WI38 (cell line): ENCODE measurements around the gene PLXNA1.

Experiments used
- H3K4me3 ChIP-seq: 2 replicates; pipeline ENCODE4 v1.5.1; 2011; ENCODE audit warnings: low read depth, mild to moderate bottlenecking, control low read depth, low read length
- TF ChIP-seq, protein P1 (sequence below): IDR thresholded peaks from 2 replicates; pipeline ENCODE4 v1.5.1; 2012; ENCODE audit warnings: low read depth, mild to moderate bottlenecking, control low read depth, low read length

The PLXNA1 gene

DNA sequence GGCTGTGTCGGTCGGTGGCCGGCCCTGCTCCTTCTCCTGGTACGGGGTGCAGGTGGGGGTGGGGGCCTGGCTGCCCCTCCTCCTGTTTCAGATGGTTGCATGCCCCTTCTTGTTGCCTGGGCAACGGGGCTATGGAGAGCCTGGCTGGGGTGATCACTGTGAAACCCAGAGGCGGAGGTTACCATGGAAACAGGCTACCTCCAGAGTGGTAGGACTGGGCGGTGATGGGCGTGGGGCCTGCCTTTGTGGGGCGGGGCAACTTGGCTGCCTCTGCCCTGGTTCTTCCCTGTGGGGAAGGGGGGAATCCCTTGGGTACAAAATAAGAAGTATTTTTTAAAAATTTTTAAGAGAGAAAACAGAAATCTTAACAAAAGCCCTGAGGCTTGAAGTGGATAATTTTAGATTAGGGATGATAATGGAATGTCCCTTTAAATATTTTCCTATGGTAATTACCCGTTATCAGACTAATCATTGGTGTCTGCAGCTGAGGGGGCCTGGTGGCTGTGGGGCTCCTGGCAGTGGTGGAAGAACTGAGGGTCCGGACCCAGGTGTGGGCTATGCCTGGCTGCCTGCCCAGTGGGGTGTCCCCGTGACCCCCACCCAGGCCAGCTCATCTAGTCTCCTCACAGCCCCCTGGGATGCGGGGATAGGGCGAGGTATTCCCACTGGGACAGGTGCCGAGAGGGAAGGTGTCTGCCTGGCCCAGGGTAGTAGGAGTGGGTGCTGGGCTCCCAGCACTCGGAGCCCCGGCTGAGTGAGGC is 32.5 kb downstream of the PLXNA1 start:
- TF ChIP-seq, protein P1, sequence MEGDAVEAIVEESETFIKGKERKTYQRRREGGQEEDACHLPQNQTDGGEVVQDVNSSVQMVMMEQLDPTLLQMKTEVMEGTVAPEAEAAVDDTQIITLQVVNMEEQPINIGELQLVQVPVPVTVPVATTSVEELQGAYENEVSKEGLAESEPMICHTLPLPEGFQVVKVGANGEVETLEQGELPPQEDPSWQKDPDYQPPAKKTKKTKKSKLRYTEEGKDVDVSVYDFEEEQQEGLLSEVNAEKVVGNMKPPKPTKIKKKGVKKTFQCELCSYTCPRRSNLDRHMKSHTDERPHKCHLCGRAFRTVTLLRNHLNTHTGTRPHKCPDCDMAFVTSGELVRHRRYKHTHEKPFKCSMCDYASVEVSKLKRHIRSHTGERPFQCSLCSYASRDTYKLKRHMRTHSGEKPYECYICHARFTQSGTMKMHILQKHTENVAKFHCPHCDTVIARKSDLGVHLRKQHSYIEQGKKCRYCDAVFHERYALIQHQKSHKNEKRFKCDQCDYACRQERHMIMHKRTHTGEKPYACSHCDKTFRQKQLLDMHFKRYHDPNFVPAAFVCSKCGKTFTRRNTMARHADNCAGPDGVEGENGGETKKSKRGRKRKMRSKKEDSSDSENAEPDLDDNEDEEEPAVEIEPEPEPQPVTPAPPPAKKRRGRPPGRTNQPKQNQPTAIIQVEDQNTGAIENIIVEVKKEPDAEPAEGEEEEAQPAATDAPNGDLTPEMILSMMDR, result no peak
- no peak overlapping the region for H3K4me3 ChIP-seq

DNA sequence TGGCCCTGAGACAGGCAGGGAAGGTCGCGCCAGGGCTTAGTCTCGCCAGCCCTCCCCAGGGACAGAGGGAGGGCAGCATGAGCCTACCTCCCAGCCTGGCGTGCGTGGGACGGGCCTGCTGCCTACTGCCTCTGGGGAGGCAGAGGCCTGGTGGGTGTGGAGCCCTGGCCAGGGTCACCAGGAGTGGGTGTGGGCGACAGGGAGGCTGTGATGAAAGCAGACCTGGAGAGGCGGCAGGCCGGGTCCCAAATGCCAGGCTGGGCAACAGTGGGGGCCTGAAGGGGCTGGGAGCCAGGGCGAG is 33.1 kb downstream of the PLXNA1 start:
- H3K4me3 ChIP-seq, result no peak overlapping the region

DNA sequence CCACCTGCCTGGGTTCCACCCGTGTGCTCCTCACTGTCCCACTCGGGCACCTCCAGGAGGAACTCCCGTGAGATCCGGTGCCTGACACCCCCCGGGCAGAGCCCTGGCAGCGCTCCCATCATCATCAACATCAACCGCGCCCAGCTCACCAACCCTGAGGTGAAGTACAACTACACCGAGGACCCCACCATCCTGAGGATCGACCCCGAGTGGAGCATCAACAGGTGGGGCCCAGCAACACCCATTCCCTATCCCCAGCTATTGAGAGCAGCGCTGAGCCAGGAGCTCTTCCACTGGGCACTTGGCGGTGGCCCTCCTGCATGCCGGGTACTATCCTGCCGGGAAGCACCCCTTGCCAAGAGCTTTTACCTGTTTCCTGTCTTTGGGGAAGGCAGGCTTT is 33.5 kb downstream of the PLXNA1 start:
- TF ChIP-seq, protein P1, result no peak
- no peak overlapping the region for H3K4me3 ChIP-seq

More for the DNA sequence above, 33.1 kb downstream of the PLXNA1 start:
- TF ChIP-seq, protein P1, result no peak

GRCh38 chr3:127017229-127017628 is 34.3 kb downstream of the PLXNA1 start:
- H3K4me3 ChIP-seq, result no peak overlapping the region
- TF ChIP-seq, protein P1, result no peak

- TF ChIP-seq, protein P1, result no peak
- no peak overlapping the region for H3K4me3 ChIP-seq
Measured at GRCh38 chr3:127017781-127018180, 34.9 kb downstream of the PLXNA1 start.

DNA sequence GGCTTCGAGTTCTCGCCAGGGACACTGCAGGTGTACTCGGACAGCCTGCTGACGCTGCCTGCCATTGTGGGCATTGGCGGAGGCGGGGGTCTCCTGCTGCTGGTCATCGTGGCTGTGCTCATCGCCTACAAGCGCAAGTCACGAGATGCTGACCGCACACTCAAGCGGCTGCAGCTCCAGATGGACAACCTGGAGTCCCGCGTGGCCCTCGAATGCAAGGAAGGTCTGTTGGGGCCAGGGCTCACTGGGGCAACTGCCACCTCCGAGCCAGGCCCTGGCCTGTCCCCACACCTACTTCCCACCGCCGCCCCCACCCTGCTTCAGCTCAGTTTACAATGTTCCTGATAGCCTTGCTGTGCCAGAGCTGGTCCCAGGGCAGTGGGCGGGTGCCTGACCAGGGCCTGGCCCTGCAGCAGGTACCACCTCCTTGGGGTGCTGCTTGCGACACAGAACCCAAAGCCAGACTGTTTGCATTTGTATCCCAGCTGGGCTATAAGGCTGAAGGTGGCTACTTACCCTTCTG is 35.5 kb downstream of the PLXNA1 start:
- TF ChIP-seq, protein P1, result no peak

DNA sequence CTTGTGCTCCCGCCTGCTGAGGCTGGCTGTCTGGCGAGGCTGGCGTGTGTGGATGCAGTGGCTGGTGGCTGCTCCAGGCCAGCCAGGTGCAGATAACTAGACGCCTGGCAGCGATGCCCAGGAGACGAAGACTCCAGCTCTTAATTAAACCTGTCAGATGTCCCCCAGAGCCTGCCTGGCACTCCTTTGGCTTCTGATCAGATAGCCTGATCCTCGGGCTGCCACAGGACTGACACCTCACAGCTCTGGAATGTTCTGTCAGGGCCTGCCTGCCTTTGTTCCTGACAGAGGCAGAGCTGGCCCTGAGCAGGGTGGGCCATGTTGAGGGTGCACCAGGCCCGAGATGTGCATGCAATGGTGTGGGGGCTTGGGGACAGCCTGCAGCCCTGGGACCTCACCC is 36.5 kb downstream of the PLXNA1 start:
- H3K4me3 ChIP-seq, result no peak overlapping the region
- TF ChIP-seq, protein P1, result no peak

More for the DNA sequence above, 35.5 kb downstream of the PLXNA1 start:
- no peak overlapping the region for H3K4me3 ChIP-seq
